Mammary epithelial cell (primary cell): ENCODE data around the gene SLC12A4.

Experiments used
- EZH2 ChIP-seq: IDR thresholded peaks from 2 replicates; pipeline ENCODE4 v1.6.1; 2012; ENCODE audit warnings: low read length, inconsistent platforms, borderline replicate concordance
- TF ChIP-seq, protein P1 (sequence below), 2 donors: IDR thresholded peaks in 1 of 2; conservative IDR thresholded peaks in 1 of 2; 2 replicates each; pipeline ENCODE4 v1.5.1; 2011 to 2012; ENCODE audit warnings: inconsistent platforms in 2 of 2, low read length in 2 of 2, mild to moderate bottlenecking in 2 of 2, control low read depth in 1 of 2, low read depth in 1 of 2; ENCODE audit not compliant: insufficient read depth in 1 of 2; ENCODE audit errors: extremely low read depth in 1 of 2

DNA sequence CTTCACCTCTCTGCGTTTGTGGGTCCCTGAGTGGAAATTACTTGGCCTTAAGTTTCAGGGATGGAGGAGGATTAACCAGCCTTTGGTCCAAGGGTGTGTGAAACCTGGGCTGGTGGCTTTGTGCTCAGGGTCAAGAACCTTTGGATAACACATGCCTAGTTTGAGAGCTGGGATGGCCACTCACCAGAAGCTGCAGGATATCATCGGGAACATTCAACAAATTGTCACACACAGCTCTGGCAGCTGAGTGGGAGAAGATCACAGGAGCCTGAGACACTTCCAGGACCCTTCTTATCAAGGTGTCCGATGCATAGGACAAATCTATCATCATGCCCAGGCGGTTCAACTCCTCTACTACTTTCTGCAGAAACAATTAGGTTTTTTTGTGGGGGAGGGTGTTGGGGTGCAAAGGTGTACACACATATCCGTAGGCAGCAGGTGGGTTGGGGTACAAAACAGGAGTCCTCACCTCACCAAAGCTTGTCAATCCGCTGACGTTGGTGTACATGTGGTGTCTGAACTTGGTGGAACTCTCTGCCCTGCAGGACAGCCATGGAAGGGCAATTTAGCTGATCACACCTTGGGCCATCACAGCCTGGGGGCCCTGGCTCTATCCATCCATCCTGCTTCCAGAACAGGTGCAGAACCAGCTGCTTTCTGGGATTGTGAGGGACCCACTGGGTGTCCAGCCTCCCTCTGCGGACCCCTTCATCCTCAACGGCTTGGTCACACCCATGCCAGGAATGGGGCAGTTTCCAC lies 9.2 kb upstream of the SLC12A4 start:
- TF ChIP-seq, protein P1, sequence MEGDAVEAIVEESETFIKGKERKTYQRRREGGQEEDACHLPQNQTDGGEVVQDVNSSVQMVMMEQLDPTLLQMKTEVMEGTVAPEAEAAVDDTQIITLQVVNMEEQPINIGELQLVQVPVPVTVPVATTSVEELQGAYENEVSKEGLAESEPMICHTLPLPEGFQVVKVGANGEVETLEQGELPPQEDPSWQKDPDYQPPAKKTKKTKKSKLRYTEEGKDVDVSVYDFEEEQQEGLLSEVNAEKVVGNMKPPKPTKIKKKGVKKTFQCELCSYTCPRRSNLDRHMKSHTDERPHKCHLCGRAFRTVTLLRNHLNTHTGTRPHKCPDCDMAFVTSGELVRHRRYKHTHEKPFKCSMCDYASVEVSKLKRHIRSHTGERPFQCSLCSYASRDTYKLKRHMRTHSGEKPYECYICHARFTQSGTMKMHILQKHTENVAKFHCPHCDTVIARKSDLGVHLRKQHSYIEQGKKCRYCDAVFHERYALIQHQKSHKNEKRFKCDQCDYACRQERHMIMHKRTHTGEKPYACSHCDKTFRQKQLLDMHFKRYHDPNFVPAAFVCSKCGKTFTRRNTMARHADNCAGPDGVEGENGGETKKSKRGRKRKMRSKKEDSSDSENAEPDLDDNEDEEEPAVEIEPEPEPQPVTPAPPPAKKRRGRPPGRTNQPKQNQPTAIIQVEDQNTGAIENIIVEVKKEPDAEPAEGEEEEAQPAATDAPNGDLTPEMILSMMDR (conservative IDR thresholded peaks at IDR 0.05 in 1 of 2, IDR thresholded peaks at IDR 0.05 in 1 of 2; ENCODE audit: extremely low read depth in 1 of 2, insufficient read depth in 1 of 2, low read depth in 1 of 2, low read length in 2 of 2): no peak
- no peak for TF ChIP-seq EZH2
